ENCODE measurements around the gene ZNF586.
"Not testable (repeated sequence)": the region's sequence is repeated elsewhere in the genome, so short reads cannot be mapped to it uniquely, and the experiment has no call there.

ZNF586 gene

GRCh38 chr19:57823608-57824007, 54.1 kb downstream of the ZNF586 start:
- H3K36me3 ChIP-seq (ENCODE audit: control insufficient read depth, insufficient read depth, low read length): peaks cover 13% of the 10 kb centered on the region
- H3K27me3 ChIP-seq (ENCODE audit: control insufficient read depth, insufficient read depth, low read length); H3K9me3 ChIP-seq (ENCODE audit: control insufficient read depth, insufficient read depth, low read depth, low read length); H3K27ac ChIP-seq (ENCODE audit: low read depth, low read length); H3K4me3 ChIP-seq (ENCODE audit: low read depth, low read length): not testable (repeated sequence)
- peaks cover 13% of the 10 kb centered on the region for H3K4me1 ChIP-seq (ENCODE audit: control insufficient read depth, insufficient read depth, low read length)
- H3K9ac ChIP-seq (ENCODE audit: low read length): peak overlapping the region; percentile 36

GRCh38 chr19:57825511-57825910, 56.0 kb downstream of the ZNF586 start:
- Histone ChIP-seq H3K27me3 (ENCODE audit: control insufficient read depth, insufficient read depth, low read length) (no peaks in the 10 kb centered on the region), H3K27ac (ENCODE audit: low read depth, low read length) (no peak overlapping the region), H3K9ac (ENCODE audit: low read length) (no peak overlapping the region), H3K36me3 (ENCODE audit: control insufficient read depth, insufficient read depth, low read length) (peaks cover 13% of the 10 kb centered on the region), H3K4me1 (ENCODE audit: control insufficient read depth, insufficient read depth, low read length) (peaks cover 18% of the 10 kb centered on the region; the same call in 1 of the 2 replicates), H3K9me3 (ENCODE audit: control insufficient read depth, insufficient read depth, low read depth, low read length) (no peaks in the 10 kb centered on the region), H3K4me3 (ENCODE audit: low read depth, low read length) (no peak overlapping the region)

- H3K27ac ChIP-seq (ENCODE audit: low read depth, low read length): no peak overlapping the region
- peaks cover 14% of the 10 kb centered on the region for H3K4me1 ChIP-seq (ENCODE audit: control insufficient read depth, insufficient read depth, low read length)
- no peaks in the 10 kb centered on the region for H3K9me3 ChIP-seq (ENCODE audit: control insufficient read depth, insufficient read depth, low read depth, low read length)
- no peaks in the 10 kb centered on the region for H3K27me3 ChIP-seq (ENCODE audit: control insufficient read depth, insufficient read depth, low read length)
- H3K4me3 ChIP-seq (ENCODE audit: low read depth, low read length): peak overlapping the region; percentile 17; the same call in 1 of the 2 replicates
- peaks cover 12% of the 10 kb centered on the region for H3K36me3 ChIP-seq (ENCODE audit: control insufficient read depth, insufficient read depth, low read length)
- H3K9ac ChIP-seq (ENCODE audit: low read length): no peak overlapping the region
These were observed 59.8 kb downstream of the ZNF586 start for GRCh38 chr19:57829316-57829715.

- peak within 1 kb of the TSS; percentile 79 for H3K27ac ChIP-seq (ENCODE audit: low read depth, low read length)
- H3K27me3 ChIP-seq (ENCODE audit: control insufficient read depth, insufficient read depth, low read length): no peaks in the 10 kb centered on the region
- H3K4me3 ChIP-seq (ENCODE audit: low read depth, low read length): peak within 1 kb of the TSS; percentile 87
- no peaks in the 10 kb centered on the region for H3K9me3 ChIP-seq (ENCODE audit: control insufficient read depth, insufficient read depth, low read depth, low read length)
- peaks cover 12% of the 10 kb centered on the region for H3K36me3 ChIP-seq (ENCODE audit: control insufficient read depth, insufficient read depth, low read length)
- peaks cover 14% of the 10 kb centered on the region for H3K4me1 ChIP-seq (ENCODE audit: control insufficient read depth, insufficient read depth, low read length)
- H3K9ac ChIP-seq (ENCODE audit: low read length): peak within 1 kb of the TSS; percentile 94
These were observed 60.7 kb downstream of the ZNF586 start, which contains the start of gene ZNF587B for GRCh38 chr19:57830071-57830602. Gene ZNF587B, plus strand, starts transcription at chr19:57830299. Its CDS starts 230 bp downstream, at chr19:57830529.

Measured in HUES6 (cell line).